K562 (cell line): ENCODE results near the gene KIRREL1. TPM values are rescaled to one million over a fixed set of nuclear protein-coding genes. Genes with fewer than 3 reads are reported as not detected.

Source experiments
- ATAC-seq: fragments of 200-7000 bp; cut with Tn5 transposase; 3 replicates; pipeline ENCODE4 v1.9.1; 2020; ENCODE audit warnings: moderate library complexity
- BruUV-seq: library from RNA; stranded (reverse); fragments of 400-500 nt; replicated peaks from 2 replicates; lab custom pipeline; 2021; lab: Mats Ljungman, UMichigan
- CTCF ChIA-PET: fragments of 300-600 bp; formaldehyde crosslinking; extraction: SDS; loops from one replicate; lab custom pipeline; 2021; ENCODE audit warnings: low intra/inter-chr PET ratio; lab: Yijun Ruan, JAX
- POLR2A ChIA-PET: fragments of 300-600, 350-650 bp; sonication (Branson Sonifier 250); formaldehyde crosslinking; extraction: SDS; loops from one replicate; lab custom pipeline; 2021; ENCODE audit warnings: antibody characterized with exemption, inconsistent platforms; lab: Yijun Ruan, JAX
- DNase-seq, 4 experiments: peaks; one replicate each; pipeline versions ENCODE4 v3.0.0 to v3.0.0-alpha.2; 2011 to 2018; ENCODE audit warnings: low spot score in 3 of 4, mixed read lengths in 3 of 4; ENCODE audit errors: extremely low read depth in 1 of 4
- FAIRE-seq: peaks from 2 replicates; lab custom pipeline; 2011; peaks lifted over from hg19 to GRCh38; lab: Jason Lieb, UNC
- H2AFZ ChIP-seq: 2 replicates; pipeline ENCODE4 v1.6.0; 2011; ENCODE audit warnings: low read depth, low read length, control low read depth, inconsistent platforms
- H3K27ac ChIP-seq: fragments of 200-600 bp; 3 replicates; pipeline ENCODE4 v1.8.0; 2011; ENCODE audit warnings: low read depth, mild to moderate bottlenecking, control low read depth, inconsistent platforms, low read length, moderate library complexity, mixed read lengths; ENCODE audit errors: extremely low read depth
- H3K27me3 ChIP-seq, 2 experiments: fragments of 300-600 bp in 1 of 2; 2 replicates in 1 of 2; 3 replicates in 1 of 2; pipeline versions ENCODE4 v1.6.0 to v1.8.0; 2011; ENCODE audit warnings: inconsistent platforms in 2 of 2, low read length in 2 of 2, mild to moderate bottlenecking in 1 of 2, mixed read lengths in 1 of 2, moderate library complexity in 1 of 2; ENCODE audit not compliant: control insufficient read depth in 2 of 2, insufficient read depth in 2 of 2
- H3K36me3 ChIP-seq: fragments of 300-600 bp; 3 replicates; pipeline ENCODE4 v1.8.0; 2011; ENCODE audit warnings: mild to moderate bottlenecking, low read length, inconsistent platforms; ENCODE audit not compliant: control insufficient read depth, insufficient read depth
- H3K4me1 ChIP-seq, 2 experiments: fragments of 200-600 bp in 1 of 2; replicated peaks in 1 of 2; 2 replicates in 1 of 2; 3 replicates in 1 of 2; pipeline versions ENCODE4 v1.5.1 to v1.8.0; 2011; ENCODE audit warnings: inconsistent platforms in 2 of 2, low read length in 2 of 2, mild to moderate bottlenecking in 1 of 2, mixed read lengths in 1 of 2, moderate library complexity in 1 of 2; ENCODE audit not compliant: control insufficient read depth in 2 of 2, insufficient read depth in 2 of 2
- H3K4me2 ChIP-seq: 2 replicates; pipeline ENCODE4 v1.6.1; 2011; ENCODE audit warnings: low read length, control low read depth, inconsistent platforms, mixed read lengths; ENCODE audit not compliant: insufficient read depth
- H3K4me3 ChIP-seq: fragments of 200-600 bp; sonication (generic), shearing (Covaris generic); 2 replicates; pipeline ENCODE4 v1.5.1; 2016; ENCODE audit warnings: control low read depth, inconsistent platforms
- H3K79me2 ChIP-seq: fragments of 200-600 bp; 3 replicates; pipeline ENCODE4 v1.8.0; 2011; ENCODE audit warnings: low read length, inconsistent platforms; ENCODE audit not compliant: control insufficient read depth, insufficient read depth
- H3K9ac ChIP-seq, 2 experiments: 2 replicates each; pipeline versions ENCODE4 v1.6.0 to v1.6.1; 2011; ENCODE audit warnings: low read depth in 2 of 2, low read length in 2 of 2, control low read depth in 1 of 2, inconsistent platforms in 1 of 2, mild to moderate bottlenecking in 1 of 2, mixed read lengths in 1 of 2; ENCODE audit not compliant: insufficient read depth in 1 of 2
- H3K9me1 ChIP-seq: one replicate; pipeline ENCODE4 v1.6.0; 2011; ENCODE audit warnings: inconsistent platforms, mild to moderate bottlenecking, low read length, moderate library complexity; ENCODE audit not compliant: control insufficient read depth, insufficient read depth
- H3K9me3 ChIP-seq: replicated peaks from 2 replicates; pipeline ENCODE4 v1.5.1; 2011; ENCODE audit warnings: low read depth, low read length, inconsistent platforms; ENCODE audit not compliant: control insufficient read depth, insufficient read depth
- H4K20me1 ChIP-seq: replicated peaks from 2 replicates; pipeline ENCODE4 v1.6.1; 2011; ENCODE audit warnings: low read length, inconsistent platforms, mixed read lengths; ENCODE audit not compliant: control insufficient read depth, insufficient read depth
- BRD9 ChIP-seq: fragments of 450-650 bp; IDR thresholded peaks from 2 replicates; pipeline ENCODE4 v1.6.1; 2018; ENCODE audit warnings: low read depth; ENCODE audit not compliant: partially characterized antibody
- GATAD2B ChIP-seq: fragments of 450-650 bp; IDR thresholded peaks from 2 replicates; pipeline ENCODE4 v1.6.1; 2017; ENCODE audit warnings: mild to moderate bottlenecking, borderline replicate concordance
- NFE2 ChIP-seq: IDR thresholded peaks from 2 replicates; pipeline ENCODE4 v1.6.1; 2014; ENCODE audit warnings: antibody characterized with exemption, low read depth
- RAD21 ChIP-seq, 2 experiments: fragments of 250-450 bp in 1 of 2; fragments of 450-650 bp in 1 of 2; sonication (Bioruptor Pico) in 1 of 2; formaldehyde crosslinking in 1 of 2; IDR thresholded peaks in 1 of 2; conservative IDR thresholded peaks in 1 of 2; 2 replicates each; pipeline versions ENCODE4 v1.4.0 to v1.8.0; 2020 to 2022; ENCODE audit warnings: mild to moderate bottlenecking in 2 of 2, moderate library complexity in 1 of 2
- SNIP1 ChIP-seq: fragments of 450-650 bp; IDR thresholded peaks from 2 replicates; pipeline ENCODE4 v1.7.1; 2017; ENCODE audit warnings: low read depth, mild to moderate bottlenecking
- ZNF133 ChIP-seq: fragments of 250-450 bp; sonication (Bioruptor Pico); IDR thresholded peaks from 2 replicates; pipeline ENCODE4 v1.4.0; 2020; ENCODE audit warnings: mild to moderate bottlenecking
- ZNF23 ChIP-seq: fragments of 250-450 bp; sonication (Bioruptor Pico); IDR thresholded peaks from 2 replicates; pipeline ENCODE4 v1.4.0; 2020; ENCODE audit warnings: mild to moderate bottlenecking
- ZNF431 ChIP-seq: sonication (generic); formaldehyde crosslinking; IDR thresholded peaks from 2 replicates; pipeline ENCODE4 v1.8.0; 2022; ENCODE audit warnings: mild to moderate bottlenecking, missing genetic modification reagents
- ZNF644 ChIP-seq: fragments of 200-800 bp; sonication (Bioruptor generic); IDR thresholded peaks from 2 replicates; pipeline ENCODE4 v1.6.1; 2016; ENCODE audit warnings: low read depth, missing genetic modification characterization, missing compliant biosample characterization
- in situ Hi-C: fragments of 300-500 bp; cut with MboI; formaldehyde crosslinking; loops from 4 replicates; pipeline ENCODE4 v1.15.0; 2018; ENCODE audit warnings: inconsistent platforms, mixed read lengths
- intact Hi-C: fragments of 100-400 bp; cut with micrococcal nuclease; formaldehyde crosslinking; loops from 2 replicates; pipeline ENCODE4 v1.14.2; 2022
- polyA plus RNA-seq, 8 experiments: library from polyadenylated mRNA; depleted of rRNA in 4 of 8; stranded (reverse) in 5 of 8; unstranded in 3 of 8; fragments of >200 nt; fragmentation: Nextera tagmentation in 2 of 8; fragmentation: Illumina TruSeq in 1 of 8; extraction: Ambion mirVana in 2 of 8; extraction: Trizol in 1 of 8; gene quantifications; 2 replicates each; pipeline versions ENCODE4 v1.2.1 to v1.2.3, GENCODE V29; 2011 to 2014; ENCODE audit warnings: inconsistent platforms in 1 of 8, missing spikeins in 1 of 8
- total RNA-seq, 7 experiments: library from RNA; depleted of rRNA in 6 of 7; stranded (reverse); fragments of >200 nt in 6 of 7; fragmentation: Illumina TruSeq in 2 of 7; extraction: Trizol in 2 of 7; gene quantifications; 2 replicates each; pipeline versions ENCODE4 v1.2.1 to v1.2.3, GENCODE V29; 2011 to 2021; ENCODE audit warnings: low replicate concordance in 1 of 7
- TF ChIP-seq, protein P1 (sequence below): sonication (generic); formaldehyde crosslinking; IDR thresholded peaks from 2 replicates; pipeline ENCODE4 v1.8.1; 2023; ENCODE audit warnings: mild to moderate bottlenecking, missing genetic modification reagents, moderate library complexity
- TF ChIP-seq, protein P2 (sequence below): fragments of 450-650 bp; IDR thresholded peaks from 2 replicates; pipeline ENCODE4 v1.6.1; 2018; ENCODE audit not compliant: partially characterized antibody
- TF ChIP-seq, protein P3 (sequence below): fragments of 450-650 bp; formaldehyde crosslinking; conservative IDR thresholded peaks from 2 replicates; pipeline ENCODE4 v1.4.0; 2022; ENCODE audit warnings: mild to moderate bottlenecking, missing genetic modification characterization
- TF ChIP-seq, protein P4 (sequence below): fragments of 450-650 bp; formaldehyde crosslinking; IDR thresholded peaks from 2 replicates; pipeline ENCODE4 v1.4.0; 2020; ENCODE audit warnings: mild to moderate bottlenecking, moderate library complexity
- TF ChIP-seq, protein P5 (sequence below): fragments of 200-800 bp; sonication (Bioruptor generic); IDR thresholded peaks from 2 replicates; pipeline ENCODE4 v1.6.1; 2017; ENCODE audit warnings: missing genetic modification characterization, missing compliant biosample characterization

The KIRREL1 gene
- total and polyA plus RNA-seq, 9 of the 15 experiments (the other 6 are each of a cell fraction or from before 2014, with no cell fraction given) = under 0.01 to 0.22 (median 0.03) TPM; not detected in 3

DNA sequence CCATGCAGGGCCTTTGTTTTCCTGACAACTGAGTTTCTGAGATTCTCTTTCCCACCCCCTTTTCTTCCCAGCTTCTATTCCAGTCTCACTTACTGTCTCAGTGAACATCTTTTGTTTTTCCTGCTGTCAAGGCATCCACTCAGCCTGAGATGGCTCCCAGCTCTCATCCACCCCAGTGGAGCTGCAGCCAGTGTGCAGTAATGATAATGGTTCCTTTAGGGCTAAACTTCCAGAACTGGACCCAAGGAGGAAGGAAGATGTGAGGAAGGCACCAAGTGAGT, 44.4 kb upstream of the KIRREL1 start:
- no TSS peak for BruUV-seq
- H2AFZ ChIP-seq = no peak overlapping the region
- CTCF ChIA-PET = interaction anchor here (0.6 to 2.2 kb wide), 3 partner anchors 71 to 777 kb away, joined by 3 to 10 read pairs (median 5); no protein-coding TSS in a partner anchor
- H3K4me2 ChIP-seq = no peak overlapping the region
- intact Hi-C loops = loop anchor here (5.0 to 10.0 kb wide), 2 partner anchors 184 to 372 kb away; no protein-coding TSS in a partner anchor
- no peak for FAIRE-seq
- H4K20me1 ChIP-seq = 0 out of 2 replicates have a peak, but pooled peaks cover 11% of the 10 kb centered on the region
- in situ Hi-C loops = loop anchor here (25.0 kb wide), 1 partner anchor 787 kb away; no protein-coding TSS in a partner anchor
- no peaks in the 10 kb centered on the region for H3K4me1 ChIP-seq
- H3K27ac ChIP-seq = no peak overlapping the region
- no peak for ATAC-seq
- no peak overlapping the region for H3K4me3 ChIP-seq
- H3K9me3 ChIP-seq = no peaks in the 10 kb centered on the region
- no peak overlapping the region for H3K9ac ChIP-seq
- peaks cover 4 to 5% of the 10 kb centered on the region in 2 experiments; a peak in 4 of 5 replicates for H3K27me3 ChIP-seq
- H3K79me2 ChIP-seq = no peaks in the 10 kb centered on the region
- H3K9me1 ChIP-seq = no peaks in the 10 kb centered on the region
- DNase-seq = no peak
- H3K36me3 ChIP-seq = no peaks in the 10 kb centered on the region
- POLR2A ChIA-PET = no interaction called here
- no peak for TF ChIP-seq RAD21 (CRISPR knock-in tag; conservative IDR thresholded peaks at IDR 0.05 in 1 of 2, IDR thresholded peaks at IDR 0.05 in 1 of 2)
- TF ChIP-seq, protein P1, sequence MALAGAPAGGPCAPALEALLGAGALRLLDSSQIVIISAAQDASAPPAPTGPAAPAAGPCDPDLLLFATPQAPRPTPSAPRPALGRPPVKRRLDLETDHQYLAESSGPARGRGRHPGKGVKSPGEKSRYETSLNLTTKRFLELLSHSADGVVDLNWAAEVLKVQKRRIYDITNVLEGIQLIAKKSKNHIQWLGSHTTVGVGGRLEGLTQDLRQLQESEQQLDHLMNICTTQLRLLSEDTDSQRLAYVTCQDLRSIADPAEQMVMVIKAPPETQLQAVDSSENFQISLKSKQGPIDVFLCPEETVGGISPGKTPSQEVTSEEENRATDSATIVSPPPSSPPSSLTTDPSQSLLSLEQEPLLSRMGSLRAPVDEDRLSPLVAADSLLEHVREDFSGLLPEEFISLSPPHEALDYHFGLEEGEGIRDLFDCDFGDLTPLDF (CRISPR knock-in tag) = no peak
- no peak for TF ChIP-seq BRD9
- no peak for TF ChIP-seq ZNF431 (CRISPR knock-in tag)
- TF ChIP-seq SNIP1 = no peak
- no peak for TF ChIP-seq ZNF133 (CRISPR knock-in tag)
- no peak for TF ChIP-seq GATAD2B
- TF ChIP-seq, protein P2, sequence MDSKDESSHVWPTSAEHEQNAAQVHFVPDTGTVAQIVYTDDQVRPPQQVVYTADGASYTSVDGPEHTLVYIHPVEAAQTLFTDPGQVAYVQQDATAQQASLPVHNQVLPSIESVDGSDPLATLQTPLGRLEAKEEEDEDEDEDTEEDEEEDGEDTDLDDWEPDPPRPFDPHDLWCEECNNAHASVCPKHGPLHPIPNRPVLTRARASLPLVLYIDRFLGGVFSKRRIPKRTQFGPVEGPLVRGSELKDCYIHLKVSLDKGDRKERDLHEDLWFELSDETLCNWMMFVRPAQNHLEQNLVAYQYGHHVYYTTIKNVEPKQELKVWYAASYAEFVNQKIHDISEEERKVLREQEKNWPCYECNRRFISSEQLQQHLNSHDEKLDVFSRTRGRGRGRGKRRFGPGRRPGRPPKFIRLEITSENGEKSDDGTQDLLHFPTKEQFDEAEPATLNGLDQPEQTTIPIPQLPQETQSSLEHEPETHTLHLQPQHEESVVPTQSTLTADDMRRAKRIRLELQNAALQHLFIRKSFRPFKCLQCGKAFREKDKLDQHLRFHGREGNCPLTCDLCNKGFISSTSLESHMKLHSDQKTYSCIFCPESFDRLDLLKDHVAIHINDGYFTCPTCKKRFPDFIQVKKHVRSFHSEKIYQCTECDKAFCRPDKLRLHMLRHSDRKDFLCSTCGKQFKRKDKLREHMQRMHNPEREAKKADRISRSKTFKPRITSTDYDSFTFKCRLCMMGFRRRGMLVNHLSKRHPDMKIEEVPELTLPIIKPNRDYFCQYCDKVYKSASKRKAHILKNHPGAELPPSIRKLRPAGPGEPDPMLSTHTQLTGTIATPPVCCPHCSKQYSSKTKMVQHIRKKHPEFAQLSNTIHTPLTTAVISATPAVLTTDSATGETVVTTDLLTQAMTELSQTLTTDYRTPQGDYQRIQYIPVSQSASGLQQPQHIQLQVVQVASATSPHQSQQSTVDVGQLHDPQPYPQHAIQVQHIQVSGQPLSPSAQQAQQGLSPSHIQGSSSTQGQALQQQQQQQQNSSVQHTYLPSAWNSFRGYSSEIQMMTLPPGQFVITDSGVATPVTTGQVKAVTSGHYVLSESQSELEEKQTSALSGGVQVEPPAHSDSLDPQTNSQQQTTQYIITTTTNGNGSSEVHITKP = no peak
- TF ChIP-seq ZNF644 (tag) = no peak
- TF ChIP-seq, protein P3, sequence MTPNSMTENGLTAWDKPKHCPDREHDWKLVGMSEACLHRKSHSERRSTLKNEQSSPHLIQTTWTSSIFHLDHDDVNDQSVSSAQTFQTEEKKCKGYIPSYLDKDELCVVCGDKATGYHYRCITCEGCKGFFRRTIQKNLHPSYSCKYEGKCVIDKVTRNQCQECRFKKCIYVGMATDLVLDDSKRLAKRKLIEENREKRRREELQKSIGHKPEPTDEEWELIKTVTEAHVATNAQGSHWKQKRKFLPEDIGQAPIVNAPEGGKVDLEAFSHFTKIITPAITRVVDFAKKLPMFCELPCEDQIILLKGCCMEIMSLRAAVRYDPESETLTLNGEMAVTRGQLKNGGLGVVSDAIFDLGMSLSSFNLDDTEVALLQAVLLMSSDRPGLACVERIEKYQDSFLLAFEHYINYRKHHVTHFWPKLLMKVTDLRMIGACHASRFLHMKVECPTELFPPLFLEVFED (CRISPR knock-in tag) = no peak
- no peak for TF ChIP-seq NFE2
- TF ChIP-seq, protein P4, sequence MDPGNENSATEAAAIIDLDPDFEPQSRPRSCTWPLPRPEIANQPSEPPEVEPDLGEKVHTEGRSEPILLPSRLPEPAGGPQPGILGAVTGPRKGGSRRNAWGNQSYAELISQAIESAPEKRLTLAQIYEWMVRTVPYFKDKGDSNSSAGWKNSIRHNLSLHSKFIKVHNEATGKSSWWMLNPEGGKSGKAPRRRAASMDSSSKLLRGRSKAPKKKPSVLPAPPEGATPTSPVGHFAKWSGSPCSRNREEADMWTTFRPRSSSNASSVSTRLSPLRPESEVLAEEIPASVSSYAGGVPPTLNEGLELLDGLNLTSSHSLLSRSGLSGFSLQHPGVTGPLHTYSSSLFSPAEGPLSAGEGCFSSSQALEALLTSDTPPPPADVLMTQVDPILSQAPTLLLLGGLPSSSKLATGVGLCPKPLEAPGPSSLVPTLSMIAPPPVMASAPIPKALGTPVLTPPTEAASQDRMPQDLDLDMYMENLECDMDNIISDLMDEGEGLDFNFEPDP (CRISPR knock-in tag) = no peak
- TF ChIP-seq ZNF23 = no peak
- TF ChIP-seq, protein P5, sequence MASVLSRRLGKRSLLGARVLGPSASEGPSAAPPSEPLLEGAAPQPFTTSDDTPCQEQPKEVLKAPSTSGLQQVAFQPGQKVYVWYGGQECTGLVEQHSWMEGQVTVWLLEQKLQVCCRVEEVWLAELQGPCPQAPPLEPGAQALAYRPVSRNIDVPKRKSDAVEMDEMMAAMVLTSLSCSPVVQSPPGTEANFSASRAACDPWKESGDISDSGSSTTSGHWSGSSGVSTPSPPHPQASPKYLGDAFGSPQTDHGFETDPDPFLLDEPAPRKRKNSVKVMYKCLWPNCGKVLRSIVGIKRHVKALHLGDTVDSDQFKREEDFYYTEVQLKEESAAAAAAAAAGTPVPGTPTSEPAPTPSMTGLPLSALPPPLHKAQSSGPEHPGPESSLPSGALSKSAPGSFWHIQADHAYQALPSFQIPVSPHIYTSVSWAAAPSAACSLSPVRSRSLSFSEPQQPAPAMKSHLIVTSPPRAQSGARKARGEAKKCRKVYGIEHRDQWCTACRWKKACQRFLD (CRISPR knock-in tag) = no peak
